GM12878 (cell line): Measurements from ENCODE around the gene ADD1. TPM values are rescaled to one million over a fixed set of nuclear protein-coding genes. Genes with fewer than 3 reads are reported as not detected.

Experiments
- BCL11A ChIP-seq: IDR thresholded peaks from 2 replicates; pipeline ENCODE4 v1.6.1; 2011; ENCODE audit warnings: low read depth, low read length
- CBFB ChIP-seq: IDR thresholded peaks from 2 replicates; pipeline ENCODE4 v1.6.1; 2016; ENCODE audit warnings: antibody characterized with exemption, low read depth
- CEBPB ChIP-seq, 2 experiments: fragments of 150-350 bp in 1 of 2; IDR thresholded peaks; 2 replicates each; pipeline ENCODE4 v1.6.1; 2012 to 2014; ENCODE audit warnings: low read depth in 2 of 2, low read length in 2 of 2, borderline replicate concordance in 1 of 2, inconsistent platforms in 1 of 2
- ESRRA ChIP-seq: IDR thresholded peaks from 2 replicates; pipeline ENCODE4 v1.6.1; 2012; ENCODE audit warnings: mild to moderate bottlenecking, low read length, improper control_type of control experiment
- FOXK2 ChIP-seq: fragments of 450-650 bp; IDR thresholded peaks from 2 replicates; pipeline ENCODE4 v1.6.1; 2017; ENCODE audit warnings: mild to moderate bottlenecking, moderate library complexity
- FOXM1 ChIP-seq: IDR thresholded peaks from 2 replicates; pipeline ENCODE4 v1.6.1; 2012; ENCODE audit warnings: low read depth, mild to moderate bottlenecking, inconsistent platforms, low read length, moderate library complexity
- GATAD2B ChIP-seq: fragments of 450-650 bp; conservative IDR thresholded peaks from 2 replicates; pipeline ENCODE4 v1.6.1; 2017; ENCODE audit warnings: low read depth, mild to moderate bottlenecking, moderate library complexity
- LARP7 ChIP-seq: fragments of 450-650 bp; IDR thresholded peaks from 2 replicates; pipeline ENCODE4 v1.6.1; 2017; ENCODE audit warnings: mild to moderate bottlenecking
- MEF2A ChIP-seq: IDR thresholded peaks from 2 replicates; pipeline ENCODE4 v1.6.1; 2011; ENCODE audit warnings: low read depth, mild to moderate bottlenecking, low read length, moderate library complexity; ENCODE audit not compliant: insufficient read depth
- MEF2B ChIP-seq: fragments of 450-650 bp; IDR thresholded peaks from 2 replicates; pipeline ENCODE4 v1.6.1; 2018; ENCODE audit warnings: mild to moderate bottlenecking, moderate library complexity; ENCODE audit not compliant: partially characterized antibody, poor library complexity, severe bottlenecking
- MTA2 ChIP-seq: fragments of 450-650 bp; IDR thresholded peaks from 2 replicates; pipeline ENCODE4 v1.6.1; 2016; ENCODE audit warnings: low read depth, mild to moderate bottlenecking, moderate library complexity
- MYB ChIP-seq: fragments of 150-350 bp; IDR thresholded peaks from 2 replicates; pipeline ENCODE4 v1.6.1; 2014; ENCODE audit warnings: mild to moderate bottlenecking, low read depth, low read length, borderline replicate concordance
- NBN ChIP-seq: fragments of 450-650 bp; IDR thresholded peaks from 2 replicates; pipeline ENCODE4 v1.6.1; 2016
- NFXL1 ChIP-seq: fragments of 450-650 bp; IDR thresholded peaks from 2 replicates; pipeline ENCODE4 v1.6.1; 2017; ENCODE audit warnings: antibody characterized with exemption, mild to moderate bottlenecking, borderline replicate concordance
- NR2C1 ChIP-seq: fragments of 450-650 bp; IDR thresholded peaks from 2 replicates; pipeline ENCODE4 v1.6.1; 2017; ENCODE audit warnings: antibody characterized with exemption, mild to moderate bottlenecking, moderate library complexity
- PBX3 ChIP-seq: IDR thresholded peaks from 2 replicates; pipeline ENCODE4 v1.6.1; 2011; ENCODE audit warnings: mild to moderate bottlenecking, low read depth, low read length, moderate library complexity; ENCODE audit not compliant: insufficient replicate concordance
- RB1 ChIP-seq: fragments of 450-650 bp; formaldehyde crosslinking; IDR thresholded peaks from 2 replicates; pipeline ENCODE4 v1.6.1; 2017; ENCODE audit warnings: mild to moderate bottlenecking, borderline replicate concordance
- RFX5 ChIP-seq: IDR thresholded peaks from 2 replicates; pipeline ENCODE4 v1.6.1; 2011; ENCODE audit warnings: low read depth, low read length, improper control_type of control experiment
- SIN3A ChIP-seq: IDR thresholded peaks from 2 replicates; pipeline ENCODE4 v1.6.1; 2012; ENCODE audit warnings: low read depth, low read length, improper control_type of control experiment
- STAT3 ChIP-seq: IDR thresholded peaks from 2 replicates; pipeline ENCODE4 v1.6.1; 2011; ENCODE audit warnings: low read depth, low read length, improper control_type of control experiment
- TCF3 ChIP-seq: IDR thresholded peaks from 2 replicates; pipeline ENCODE4 v1.6.1; 2012; ENCODE audit warnings: low read depth, mild to moderate bottlenecking, low read length, borderline replicate concordance; ENCODE audit not compliant: insufficient read depth
- polyA plus RNA-seq, 11 experiments: library from polyadenylated mRNA; depleted of rRNA in 4 of 11; unstranded in 6 of 11; stranded (reverse) in 5 of 11; fragments of >200 nt; fragmentation: Nextera tagmentation in 4 of 11; fragmentation: Illumina TruSeq in 1 of 11; extraction: Ambion mirVana in 4 of 11; extraction: Trizol in 1 of 11; gene quantifications; 1 replicate in 1 of 11; 2 replicates in 10 of 11; pipeline versions ENCODE4 v1.2.1 to v1.2.3, GENCODE V29; 2011 to 2016; ENCODE audit warnings: inconsistent platforms in 2 of 11, missing spikeins in 2 of 11, low read depth in 1 of 11
- total RNA-seq, 4 experiments: library from RNA; depleted of rRNA in 3 of 4; stranded (reverse); fragments of >200 nt in 3 of 4; fragmentation: Illumina TruSeq in 1 of 4; extraction: Trizol in 1 of 4; gene quantifications; 2 replicates each; pipeline versions ENCODE4 v1.2.1 to v1.2.3, GENCODE V29; 2013 to 2021
- TF ChIP-seq, protein P1 (sequence below): fragments of 450-650 bp; formaldehyde crosslinking; IDR thresholded peaks from 2 replicates; pipeline ENCODE4 v1.5.0; 2022; ENCODE audit warnings: mild to moderate bottlenecking, missing genetic modification characterization
- TF ChIP-seq, protein P2 (sequence below): fragments of 450-650 bp; IDR thresholded peaks from 2 replicates; pipeline ENCODE4 v1.6.1; 2018; ENCODE audit warnings: mild to moderate bottlenecking, low read depth, moderate library complexity; ENCODE audit not compliant: partially characterized antibody

ADD1 gene
- total and polyA plus RNA-seq, 10 of the 15 experiments (the other 5 are each of a cell fraction or from before 2014, with no cell fraction given) = 21.6 to 182 (median 105) TPM

GRCh38 chr4:2798399-2799223 is 45.0 kb upstream of the ADD1 start (continued):
- TF ChIP-seq, protein P1, sequence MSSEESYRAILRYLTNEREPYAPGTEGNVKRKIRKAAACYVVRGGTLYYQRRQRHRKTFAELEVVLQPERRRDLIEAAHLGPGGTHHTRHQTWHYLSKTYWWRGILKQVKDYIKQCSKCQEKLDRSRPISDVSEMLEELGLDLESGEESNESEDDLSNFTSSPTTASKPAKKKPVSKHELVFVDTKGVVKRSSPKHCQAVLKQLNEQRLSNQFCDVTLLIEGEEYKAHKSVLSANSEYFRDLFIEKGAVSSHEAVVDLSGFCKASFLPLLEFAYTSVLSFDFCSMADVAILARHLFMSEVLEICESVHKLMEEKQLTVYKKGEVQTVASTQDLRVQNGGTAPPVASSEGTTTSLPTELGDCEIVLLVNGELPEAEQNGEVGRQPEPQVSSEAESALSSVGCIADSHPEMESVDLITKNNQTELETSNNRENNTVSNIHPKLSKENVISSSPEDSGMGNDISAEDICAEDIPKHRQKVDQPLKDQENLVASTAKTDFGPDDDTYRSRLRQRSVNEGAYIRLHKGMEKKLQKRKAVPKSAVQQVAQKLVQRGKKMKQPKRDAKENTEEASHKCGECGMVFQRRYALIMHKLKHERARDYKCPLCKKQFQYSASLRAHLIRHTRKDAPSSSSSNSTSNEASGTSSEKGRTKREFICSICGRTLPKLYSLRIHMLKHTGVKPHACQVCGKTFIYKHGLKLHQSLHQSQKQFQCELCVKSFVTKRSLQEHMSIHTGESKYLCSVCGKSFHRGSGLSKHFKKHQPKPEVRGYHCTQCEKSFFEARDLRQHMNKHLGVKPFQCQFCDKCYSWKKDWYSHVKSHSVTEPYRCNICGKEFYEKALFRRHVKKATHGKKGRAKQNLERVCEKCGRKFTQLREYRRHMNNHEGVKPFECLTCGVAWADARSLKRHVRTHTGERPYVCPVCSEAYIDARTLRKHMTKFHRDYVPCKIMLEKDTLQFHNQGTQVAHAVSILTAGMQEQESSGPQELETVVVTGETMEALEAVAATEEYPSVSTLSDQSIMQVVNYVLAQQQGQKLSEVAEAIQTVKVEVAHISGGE (CRISPR knock-in tag) = no peak
- TF ChIP-seq NBN (peak; percentile 55; the same call in 1 of the 2 replicates), FOXM1 (no peak), NR2C1 (no peak), MYB (no peak), MEF2B (peak; percentile 51), MTA2 (peak; percentile 53; the same call in 1 of the 2 replicates), FOXK2 (no peak), RB1 (no peak), STAT3 (no peak), ESRRA (no peak), LARP7 (no peak; the same call in 1 of the 2 replicates), GATAD2B (peak; percentile 62), MEF2A (0 out of 2 replicates have a peak, but pooled peaks have one; percentile 24), PBX3 (peak; percentile 54), TCF3 (peak; percentile 24; the same call in 1 of the 2 replicates), SIN3A (peak; percentile 80), RFX5 (no peak), BCL11A (0 out of 2 replicates have a peak, but pooled peaks have one; percentile 8), NFXL1 (no peak), CBFB (no peak), CEBPB (IDR thresholded peaks at IDR 0.05; ENCODE audit: borderline replicate concordance in 1 of 2, low read depth in 2 of 2, low read length in 2 of 2) (no peak)
- TF ChIP-seq, protein P2, sequence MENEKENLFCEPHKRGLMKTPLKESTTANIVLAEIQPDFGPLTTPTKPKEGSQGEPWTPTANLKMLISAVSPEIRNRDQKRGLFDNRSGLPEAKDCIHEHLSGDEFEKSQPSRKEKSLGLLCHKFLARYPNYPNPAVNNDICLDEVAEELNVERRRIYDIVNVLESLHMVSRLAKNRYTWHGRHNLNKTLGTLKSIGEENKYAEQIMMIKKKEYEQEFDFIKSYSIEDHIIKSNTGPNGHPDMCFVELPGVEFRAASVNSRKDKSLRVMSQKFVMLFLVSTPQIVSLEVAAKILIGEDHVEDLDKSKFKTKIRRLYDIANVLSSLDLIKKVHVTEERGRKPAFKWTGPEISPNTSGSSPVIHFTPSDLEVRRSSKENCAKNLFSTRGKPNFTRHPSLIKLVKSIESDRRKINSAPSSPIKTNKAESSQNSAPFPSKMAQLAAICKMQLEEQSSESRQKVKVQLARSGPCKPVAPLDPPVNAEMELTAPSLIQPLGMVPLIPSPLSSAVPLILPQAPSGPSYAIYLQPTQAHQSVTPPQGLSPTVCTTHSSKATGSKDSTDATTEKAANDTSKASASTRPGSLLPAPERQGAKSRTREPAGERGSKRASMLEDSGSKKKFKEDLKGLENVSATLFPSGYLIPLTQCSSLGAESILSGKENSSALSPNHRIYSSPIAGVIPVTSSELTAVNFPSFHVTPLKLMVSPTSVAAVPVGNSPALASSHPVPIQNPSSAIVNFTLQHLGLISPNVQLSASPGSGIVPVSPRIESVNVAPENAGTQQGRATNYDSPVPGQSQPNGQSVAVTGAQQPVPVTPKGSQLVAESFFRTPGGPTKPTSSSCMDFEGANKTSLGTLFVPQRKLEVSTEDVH = no peak
